Nephron (organoid): ENCODE results near the gene EMX1.

Experiments
- H3K27ac Mint-ChIP-seq, 3 experiments: 2 replicates each; pipeline ENCODE4 v1.8.0; 2020; ENCODE audit warnings: mixed read lengths in 3 of 3, mild to moderate bottlenecking in 2 of 3, moderate library complexity in 1 of 3
- H3K27me3 Mint-ChIP-seq: 2 replicates; pipeline ENCODE4 v1.8.0; 2021; ENCODE audit warnings: low read depth, mild to moderate bottlenecking, moderate library complexity, mixed read lengths
- H3K36me3 Mint-ChIP-seq: 2 replicates; pipeline ENCODE4 v1.8.0; 2020; ENCODE audit warnings: low read depth, mixed read lengths
- H3K4me1 Mint-ChIP-seq: 2 replicates; pipeline ENCODE4 v1.8.0; 2020; ENCODE audit warnings: mixed read lengths
- H3K4me3 Mint-ChIP-seq, 3 experiments: 2 replicates each; pipeline ENCODE4 v1.8.0; 2020; ENCODE audit warnings: mild to moderate bottlenecking in 3 of 3, mixed read lengths in 3 of 3, moderate library complexity in 2 of 3
- H3K9me3 Mint-ChIP-seq: 2 replicates; pipeline ENCODE4 v1.8.0; 2020; ENCODE audit warnings: mixed read lengths
- CTCF ChIP-seq, 3 experiments: fragments of 200-600 bp; sonication (generic); IDR thresholded peaks; one replicate each; pipeline ENCODE4 v1.5.0; 2021; ENCODE audit warnings: antibody characterized with exemption in 3 of 3; ENCODE audit not compliant: unreplicated experiment in 3 of 3

The EMX1 gene

GRCh38 chr2:72940361-72940760 is 23.0 kb downstream of the EMX1 start:
- Mint-ChIP-seq H3K4me1 (no peaks in the 10 kb centered on the region), H3K36me3 (peaks cover 2% of the 10 kb centered on the region), H3K27ac (peak overlapping the region in 1 of 3 experiments; percentile 70), H3K9me3 (no peaks in the 10 kb centered on the region), H3K27me3 (peaks cover 13% of the 10 kb centered on the region), H3K4me3 (no peak overlapping the region)
- TF ChIP-seq CTCF (IDR thresholded peaks at IDR 0.05; ENCODE audit: unreplicated experiment in 3 of 3) = no peak

- Mint-ChIP-seq H3K36me3 (peaks cover 4% of the 10 kb centered on the region), H3K9me3 (no peaks in the 10 kb centered on the region), H3K27ac (peak overlapping the region in 1 of 3 experiments; percentile 70), H3K27me3 (peaks cover 10% of the 10 kb centered on the region), H3K4me3 (no peak overlapping the region), H3K4me1 (no peaks in the 10 kb centered on the region)
- TF ChIP-seq CTCF (IDR thresholded peaks at IDR 0.05; ENCODE audit: unreplicated experiment in 3 of 3) = no peak
These were observed 23.5 kb downstream of the EMX1 start for GRCh38 chr2:72940786-72941185.

DNA sequence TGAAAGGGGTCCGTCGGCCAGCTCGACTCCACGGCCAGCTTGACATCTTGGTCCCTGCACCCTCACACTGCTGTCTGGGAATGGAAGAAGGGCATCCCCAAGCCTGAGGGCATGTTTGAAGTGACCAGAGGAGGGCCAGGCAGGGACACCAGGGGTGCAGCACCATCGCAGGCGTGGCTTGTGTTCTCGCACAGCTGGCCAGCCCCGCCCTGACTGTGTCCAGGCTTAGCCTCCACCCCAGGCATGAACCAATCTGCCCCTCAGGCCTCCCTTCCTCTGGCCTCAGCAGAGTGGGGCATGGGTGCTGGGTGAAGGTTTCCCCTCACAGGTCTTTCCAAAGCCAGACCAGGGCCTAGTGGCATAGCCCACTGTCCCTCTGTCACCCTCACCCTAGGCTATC is 25.0 kb downstream of the EMX1 start:
- H3K4me1 Mint-ChIP-seq = no peaks in the 10 kb centered on the region
- H3K9me3 Mint-ChIP-seq = no peaks in the 10 kb centered on the region
- no peak overlapping the region for H3K4me3 Mint-ChIP-seq
- H3K27me3 Mint-ChIP-seq = peaks cover 5% of the 10 kb centered on the region
- no peak overlapping the region for H3K27ac Mint-ChIP-seq
- H3K36me3 Mint-ChIP-seq = peaks cover 4% of the 10 kb centered on the region
- TF ChIP-seq CTCF (IDR thresholded peaks at IDR 0.05; ENCODE audit: unreplicated experiment in 3 of 3) = no peak

GRCh38 chr2:72942881-72943418 is 25.6 kb downstream of the EMX1 start:
- no peak for TF ChIP-seq CTCF (IDR thresholded peaks at IDR 0.05; ENCODE audit: unreplicated experiment in 3 of 3)
- H3K4me1 Mint-ChIP-seq = no peaks in the 10 kb centered on the region
- H3K9me3 Mint-ChIP-seq = no peaks in the 10 kb centered on the region
- H3K36me3 Mint-ChIP-seq = peaks cover 4% of the 10 kb centered on the region
- H3K27me3 Mint-ChIP-seq = peaks cover 5% of the 10 kb centered on the region
- no peak overlapping the region for H3K27ac Mint-ChIP-seq
- no peak overlapping the region for H3K4me3 Mint-ChIP-seq

GRCh38 chr2:72943540-72944395 is 26.4 kb downstream of the EMX1 start:
- H3K27me3 Mint-ChIP-seq = peaks cover 5% of the 10 kb centered on the region
- H3K27ac Mint-ChIP-seq = no peak overlapping the region
- no peaks in the 10 kb centered on the region for H3K4me1 Mint-ChIP-seq
- peaks cover 4% of the 10 kb centered on the region for H3K36me3 Mint-ChIP-seq
- H3K4me3 Mint-ChIP-seq = no peak overlapping the region
- TF ChIP-seq CTCF (IDR thresholded peaks at IDR 0.05; ENCODE audit: unreplicated experiment in 3 of 3) = no peak
- H3K9me3 Mint-ChIP-seq = no peaks in the 10 kb centered on the region
